PFSK-1 (cell line): Measurements from ENCODE around the gene UCP2.

ENCODE experiments used
- FOXP2 ChIP-seq: optimal IDR thresholded peaks from 2 replicates; pipeline ENCODE3; 2011; ENCODE audit warnings: borderline replicate concordance, control low read depth, inconsistent platforms; ENCODE audit not compliant: insufficient read depth; ENCODE audit errors: extremely low read length, extremely low read depth
- POLR2AphosphoS5 ChIP-seq: IDR thresholded peaks from 2 replicates; pipeline ENCODE4 v1.6.1; 2012; ENCODE audit warnings: low read depth, mild to moderate bottlenecking, control low read depth, low read length, moderate library complexity
- REST ChIP-seq, 2 experiments: IDR thresholded peaks; 2 replicates each; pipeline versions ENCODE4 v1.6.1 to v1.8.0; 2011 to 2012; ENCODE audit warnings: low read depth in 2 of 2, low read length in 2 of 2, control low read depth in 1 of 2, inconsistent platforms in 1 of 2, mild to moderate bottlenecking in 1 of 2, moderate library complexity in 1 of 2; ENCODE audit not compliant: insufficient read depth in 1 of 2
- SIN3A ChIP-seq: IDR thresholded peaks from 2 replicates; pipeline ENCODE4 v1.6.1; 2012; ENCODE audit warnings: mild to moderate bottlenecking, low read length, moderate library complexity, borderline replicate concordance; ENCODE audit not compliant: insufficient read depth
- TAF1 ChIP-seq: IDR thresholded peaks from 2 replicates; pipeline ENCODE4 v1.6.1; 2012; ENCODE audit warnings: low read length, control low read depth, borderline replicate concordance; ENCODE audit not compliant: insufficient read depth

The UCP2 gene

GRCh38 chr11:73963861-73964260 is 18.8 kb downstream of the UCP2 start:
- no peak for TF ChIP-seq FOXP2
- no peak for TF ChIP-seq REST (IDR thresholded peaks at IDR 0.05; ENCODE audit: insufficient read depth in 1 of 2, low read depth in 2 of 2, low read length in 2 of 2)
- no peak for TF ChIP-seq SIN3A
- TF ChIP-seq POLR2AphosphoS5 = no peak
- no peak for TF ChIP-seq TAF1

- TF ChIP-seq REST (IDR thresholded peaks at IDR 0.05; ENCODE audit: insufficient read depth in 1 of 2, low read depth in 2 of 2, low read length in 2 of 2) = no peak
Measured at GRCh38 chr11:73962101-73962705, 20.4 kb downstream of the UCP2 start.

- TF ChIP-seq REST (IDR thresholded peaks at IDR 0.05; ENCODE audit: insufficient read depth in 1 of 2, low read depth in 2 of 2, low read length in 2 of 2) = no peak
Measured at GRCh38 chr11:73961321-73961720, 21.3 kb downstream of the UCP2 start.

- TF ChIP-seq FOXP2 (no peak), SIN3A (no peak), REST (IDR thresholded peaks at IDR 0.05; ENCODE audit: insufficient read depth in 1 of 2, low read depth in 2 of 2, low read length in 2 of 2) (no peak), TAF1 (no peak), POLR2AphosphoS5 (no peak)
Measured at GRCh38 chr11:73958521-73959141, 24.0 kb downstream of the UCP2 start.

GRCh38 chr11:73957654-73958361 is 24.8 kb downstream of the UCP2 start:
- TF ChIP-seq POLR2AphosphoS5 (no peak), FOXP2 (no peak), REST (IDR thresholded peaks at IDR 0.05; ENCODE audit: insufficient read depth in 1 of 2, low read depth in 2 of 2, low read length in 2 of 2) (no peak), SIN3A (no peak), TAF1 (no peak)
